HG03108 (cell line): ENCODE data around the gene PLPP3.

Experiments used
- ATAC-seq: cut with Tn5 transposase; IDR thresholded peaks from one replicate; pipeline ENCODE4 v1.9.1; 2021; ENCODE audit warnings: moderate library complexity; ENCODE audit not compliant: unreplicated experiment

PLPP3 gene

GRCh38 chr1:56576880-56577405 lies 2.4 kb downstream of the PLPP3 start:
- no peak for ATAC-seq

- ATAC-seq, result no peak
These were observed 3.5 kb downstream of the PLPP3 start for GRCh38 chr1:56575865-56576264.

- ATAC-seq, result no peak
These were observed 4.6 kb downstream of the PLPP3 start for GRCh38 chr1:56574794-56575193.

GRCh38 chr1:56573311-56573710 lies 6.1 kb downstream of the PLPP3 start:
- ATAC-seq, result no peak

GRCh38 chr1:56572334-56573050 lies 6.9 kb downstream of the PLPP3 start:
- no peak for ATAC-seq

GRCh38 chr1:56571448-56571847 lies 7.9 kb downstream of the PLPP3 start:
- no peak for ATAC-seq

GRCh38 chr1:56570924-56571372 lies 8.4 kb downstream of the PLPP3 start:
- ATAC-seq, result no peak

- no peak for ATAC-seq
These were observed 9.7 kb downstream of the PLPP3 start for GRCh38 chr1:56569661-56570060.

GRCh38 chr1:56566994-56567393 lies 12.4 kb downstream of the PLPP3 start:
- no peak for ATAC-seq

- no peak for ATAC-seq
These were observed 13.2 kb downstream of the PLPP3 start for GRCh38 chr1:56566061-56566744.

- no peak for ATAC-seq
These were observed 14.7 kb downstream of the PLPP3 start for GRCh38 chr1:56564615-56565014.

- no peak for ATAC-seq
These were observed 15.8 kb downstream of the PLPP3 start for GRCh38 chr1:56563568-56563967.

GRCh38 chr1:56562891-56563452 lies 16.4 kb downstream of the PLPP3 start:
- no peak for ATAC-seq

GRCh38 chr1:56561227-56562019 lies 17.9 kb downstream of the PLPP3 start:
- no peak for ATAC-seq

- ATAC-seq, result no peak
These were observed 21.6 kb downstream of the PLPP3 start for GRCh38 chr1:56557746-56558145.

GRCh38 chr1:56555448-56555847 lies 23.9 kb downstream of the PLPP3 start:
- ATAC-seq, result no peak

GRCh38 chr1:56553046-56553445 lies 26.3 kb downstream of the PLPP3 start:
- ATAC-seq, result no peak

- ATAC-seq, result no peak
These were observed 27.0 kb downstream of the PLPP3 start for GRCh38 chr1:56552349-56552748.

GRCh38 chr1:56551691-56552090 lies 27.7 kb downstream of the PLPP3 start:
- no peak for ATAC-seq

- ATAC-seq, result no peak
These were observed 28.5 kb downstream of the PLPP3 start for GRCh38 chr1:56550859-56551188.

GRCh38 chr1:56550138-56550858 lies 29.1 kb downstream of the PLPP3 start:
- no peak for ATAC-seq
